Liver (tissue), 9 donors: Measurements from ENCODE around the gene MAML3. TPM values are rescaled to one million over a fixed set of nuclear protein-coding genes. Genes with fewer than 3 reads are reported as not detected.

ENCODE experiments used
- DNase-seq: peaks from one replicate; pipeline ENCODE4 v3.0.0-alpha.2; 2017; ENCODE audit warnings: low spot score
- H3K27ac ChIP-seq, 2 donors: one replicate each; pipeline ENCODE4 v1.7.0; 2013; ENCODE audit warnings: inconsistent platforms in 2 of 2, low read length in 2 of 2, control low read depth in 1 of 2, low read depth in 1 of 2, mild to moderate bottlenecking in 1 of 2
- H3K27me3 ChIP-seq, 4 donors: one replicate each; pipeline versions ENCODE4 v1.6.1 to v1.7.0; 2013; ENCODE audit warnings: low read length in 3 of 4, inconsistent platforms in 1 of 4, mild to moderate bottlenecking in 1 of 4, moderate library complexity in 1 of 4; ENCODE audit not compliant: control insufficient read depth in 4 of 4, insufficient read depth in 4 of 4
- H3K36me3 ChIP-seq, 4 donors: one replicate each; pipeline versions ENCODE4 v1.6.1 to v1.7.0; 2013; ENCODE audit warnings: low read length in 3 of 4, mild to moderate bottlenecking in 3 of 4, low read depth in 1 of 4, moderate library complexity in 1 of 4; ENCODE audit not compliant: control insufficient read depth in 4 of 4, insufficient read depth in 3 of 4
- H3K4me1 ChIP-seq, 4 donors: one replicate each; pipeline versions ENCODE4 v1.6.1 to v1.7.0; 2013; ENCODE audit warnings: low read length in 3 of 4, mild to moderate bottlenecking in 3 of 4, moderate library complexity in 1 of 4; ENCODE audit not compliant: control insufficient read depth in 4 of 4, insufficient read depth in 4 of 4
- H3K4me3 ChIP-seq, 3 donors: one replicate each; pipeline versions ENCODE4 v1.6.1 to v1.7.0; 2013; ENCODE audit warnings: low read length in 3 of 3, control low read depth in 1 of 3, low read depth in 1 of 3, mild to moderate bottlenecking in 1 of 3
- H3K9ac ChIP-seq, 2 donors: one replicate each; pipeline ENCODE4 v1.7.0; 2013; ENCODE audit warnings: low read length in 2 of 2, mild to moderate bottlenecking in 2 of 2, moderate library complexity in 2 of 2, control low read depth in 1 of 2, low read depth in 1 of 2
- H3K9me3 ChIP-seq, 4 donors: one replicate each; pipeline versions ENCODE4 v1.6.1 to v1.7.0; 2013; ENCODE audit warnings: low read length in 3 of 4; ENCODE audit not compliant: control insufficient read depth in 4 of 4
- FOXA1 ChIP-seq: IDR thresholded peaks from 2 replicates; pipeline ENCODE4 v1.6.1; 2016; ENCODE audit warnings: antibody characterized with exemption
- FOXA2 ChIP-seq: IDR thresholded peaks from 2 replicates; pipeline ENCODE4 v1.6.1; 2016; ENCODE audit warnings: antibody characterized with exemption
- HNF4A ChIP-seq, 2 donors: conservative IDR thresholded peaks; 2 replicates each; pipeline ENCODE4 v1.6.1; 2016; ENCODE audit warnings: antibody characterized with exemption in 2 of 2, mild to moderate bottlenecking in 2 of 2
- HNF4G ChIP-seq: IDR thresholded peaks from 2 replicates; pipeline ENCODE4 v1.6.1; 2016; ENCODE audit warnings: antibody characterized with exemption
- RAD21 ChIP-seq, 2 donors: IDR thresholded peaks; 2 replicates each; pipeline ENCODE4 v1.6.1; 2016; ENCODE audit warnings: antibody characterized with exemption in 2 of 2, mild to moderate bottlenecking in 2 of 2
- RXRA ChIP-seq, 2 donors: IDR thresholded peaks; 2 replicates each; pipeline ENCODE4 v1.6.1; 2017 to 2018; ENCODE audit warnings: antibody characterized with exemption in 2 of 2, mild to moderate bottlenecking in 1 of 2
- TAF1 ChIP-seq: conservative IDR thresholded peaks from 2 replicates; pipeline ENCODE4 v1.6.1; 2016; ENCODE audit warnings: antibody characterized with exemption, mild to moderate bottlenecking
- WGBS: extraction: QIAGEN DNeasy Blood & Tissue Kit; methylation state at CpG from one replicate; pipeline ENCODE4 v1.1.7; 2013; 5-methylcytosine and 5-hydroxymethylcytosine counted together
- polyA plus RNA-seq, 2 donors: library from polyadenylated mRNA; stranded (reverse) in 1 of 2; unstranded in 1 of 2; fragments of 200-250 nt in 1 of 2; fragments of >200 nt in 1 of 2; fragmentation: Nextera tagmentation in 1 of 2; extraction: Ambion mirVana in 1 of 2; gene quantifications; one replicate each; pipeline versions ENCODE4 v1.2.1 to v1.2.3, GENCODE V29; 2013 to 2015
- total RNA-seq, 2 donors: library from RNA; depleted of rRNA; stranded (reverse); fragments of >200 nt; gene quantifications; one replicate each; pipeline ENCODE4 v1.2.3, GENCODE V29; 2014
- TF ChIP-seq, protein P1 (sequence below): IDR thresholded peaks from 2 replicates; pipeline ENCODE4 v1.6.1; 2016; ENCODE audit warnings: antibody characterized with exemption, mild to moderate bottlenecking
- TF ChIP-seq, protein P2 (sequence below): IDR thresholded peaks from 2 replicates; pipeline ENCODE4 v1.6.1; 2016; ENCODE audit warnings: antibody characterized with exemption
- TF ChIP-seq, protein P3 (sequence below): fragments of 150-350 bp; IDR thresholded peaks from 2 replicates; pipeline ENCODE4 v1.5.1; 2017; ENCODE audit warnings: improper control_type of control experiment, low read depth, low read length; ENCODE audit not compliant: missing input control
- donor health status: healthy.
- donor health status: healthy.
- donor health status: healthy.
- donor health status: healthy.
- donor health status: healthy.

Gene MAML3
- total and polyA plus RNA-seq, 4 donors: 1.3 to 4.3 (median 2.7) TPM

DNA sequence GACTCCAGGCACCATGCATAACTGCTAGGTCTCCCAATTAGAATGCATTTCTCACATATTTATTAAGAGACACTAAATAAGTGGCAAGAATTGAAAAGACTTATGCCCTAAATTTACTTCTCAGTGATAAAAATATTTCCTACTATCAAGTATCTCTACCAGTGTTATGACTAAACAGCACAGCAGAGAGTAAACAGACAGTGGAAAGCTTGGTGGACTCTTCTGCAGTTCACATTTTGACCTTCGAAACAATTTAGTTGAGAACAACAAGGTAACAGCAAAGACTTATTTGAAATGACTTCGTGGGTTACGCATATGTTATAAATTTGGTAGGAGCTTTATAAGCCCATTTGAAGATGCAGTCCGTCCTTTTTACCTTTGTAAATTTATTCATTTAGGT lies 16.3 kb upstream of the MAML3 start:
- Histone ChIP-seq H3K36me3 (no peaks in the 10 kb centered on the region), H3K9me3 (no peaks in the 10 kb centered on the region), H3K27me3 (no peaks in the 10 kb centered on the region), H3K4me3 (no peak overlapping the region), H3K9ac (no peak overlapping the region), H3K4me1 (peaks cover 0 to 3% (median 0%) of the 10 kb centered on the region in 4 donors), H3K27ac (no peak overlapping the region)
- peak; percentile 19 for TF ChIP-seq FOXA2
- no peak for TF ChIP-seq RXRA (IDR thresholded peaks at IDR 0.05)
- peak in 1 of 2 donors; percentile 25 for TF ChIP-seq HNF4A (conservative IDR thresholded peaks at IDR 0.05)
- DNase-seq: no peak
- 69% methylated on average over 4 of the region's 4 CpGs for WGBS

DNA sequence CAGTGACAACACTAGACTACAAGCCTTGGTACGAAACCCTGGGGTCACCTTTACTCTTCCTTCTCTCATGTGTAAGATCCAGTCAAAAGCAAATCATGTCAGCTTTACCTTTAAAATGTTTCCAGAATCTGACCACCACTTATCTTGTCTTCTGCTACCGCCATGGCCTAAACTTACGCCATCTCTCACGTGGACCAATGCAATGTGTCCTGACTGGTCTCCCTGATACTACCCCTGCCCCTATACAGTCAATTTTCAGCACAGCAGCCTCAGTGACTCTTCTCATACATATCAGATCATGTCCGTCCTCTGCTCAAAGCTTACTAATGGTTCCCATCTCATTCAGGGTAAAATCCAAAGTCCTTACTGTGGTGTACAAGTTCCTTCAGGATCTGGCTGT lies 15.0 kb upstream of the MAML3 start:
- Histone ChIP-seq H3K27ac (no peak overlapping the region), H3K9me3 (no peaks in the 10 kb centered on the region), H3K27me3 (no peaks in the 10 kb centered on the region), H3K36me3 (no peaks in the 10 kb centered on the region), H3K9ac (no peak overlapping the region), H3K4me1 (peaks cover 0 to 3% (median 0%) of the 10 kb centered on the region in 4 donors), H3K4me3 (no peak overlapping the region)
- TF ChIP-seq FOXA1: no peak
- TF ChIP-seq TAF1: no peak
- TF ChIP-seq, protein P1, sequence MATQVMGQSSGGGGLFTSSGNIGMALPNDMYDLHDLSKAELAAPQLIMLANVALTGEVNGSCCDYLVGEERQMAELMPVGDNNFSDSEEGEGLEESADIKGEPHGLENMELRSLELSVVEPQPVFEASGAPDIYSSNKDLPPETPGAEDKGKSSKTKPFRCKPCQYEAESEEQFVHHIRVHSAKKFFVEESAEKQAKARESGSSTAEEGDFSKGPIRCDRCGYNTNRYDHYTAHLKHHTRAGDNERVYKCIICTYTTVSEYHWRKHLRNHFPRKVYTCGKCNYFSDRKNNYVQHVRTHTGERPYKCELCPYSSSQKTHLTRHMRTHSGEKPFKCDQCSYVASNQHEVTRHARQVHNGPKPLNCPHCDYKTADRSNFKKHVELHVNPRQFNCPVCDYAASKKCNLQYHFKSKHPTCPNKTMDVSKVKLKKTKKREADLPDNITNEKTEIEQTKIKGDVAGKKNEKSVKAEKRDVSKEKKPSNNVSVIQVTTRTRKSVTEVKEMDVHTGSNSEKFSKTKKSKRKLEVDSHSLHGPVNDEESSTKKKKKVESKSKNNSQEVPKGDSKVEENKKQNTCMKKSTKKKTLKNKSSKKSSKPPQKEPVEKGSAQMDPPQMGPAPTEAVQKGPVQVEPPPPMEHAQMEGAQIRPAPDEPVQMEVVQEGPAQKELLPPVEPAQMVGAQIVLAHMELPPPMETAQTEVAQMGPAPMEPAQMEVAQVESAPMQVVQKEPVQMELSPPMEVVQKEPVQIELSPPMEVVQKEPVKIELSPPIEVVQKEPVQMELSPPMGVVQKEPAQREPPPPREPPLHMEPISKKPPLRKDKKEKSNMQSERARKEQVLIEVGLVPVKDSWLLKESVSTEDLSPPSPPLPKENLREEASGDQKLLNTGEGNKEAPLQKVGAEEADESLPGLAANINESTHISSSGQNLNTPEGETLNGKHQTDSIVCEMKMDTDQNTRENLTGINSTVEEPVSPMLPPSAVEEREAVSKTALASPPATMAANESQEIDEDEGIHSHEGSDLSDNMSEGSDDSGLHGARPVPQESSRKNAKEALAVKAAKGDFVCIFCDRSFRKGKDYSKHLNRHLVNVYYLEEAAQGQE: no peak
- TF ChIP-seq FOXA2: no peak
- TF ChIP-seq, protein P2, sequence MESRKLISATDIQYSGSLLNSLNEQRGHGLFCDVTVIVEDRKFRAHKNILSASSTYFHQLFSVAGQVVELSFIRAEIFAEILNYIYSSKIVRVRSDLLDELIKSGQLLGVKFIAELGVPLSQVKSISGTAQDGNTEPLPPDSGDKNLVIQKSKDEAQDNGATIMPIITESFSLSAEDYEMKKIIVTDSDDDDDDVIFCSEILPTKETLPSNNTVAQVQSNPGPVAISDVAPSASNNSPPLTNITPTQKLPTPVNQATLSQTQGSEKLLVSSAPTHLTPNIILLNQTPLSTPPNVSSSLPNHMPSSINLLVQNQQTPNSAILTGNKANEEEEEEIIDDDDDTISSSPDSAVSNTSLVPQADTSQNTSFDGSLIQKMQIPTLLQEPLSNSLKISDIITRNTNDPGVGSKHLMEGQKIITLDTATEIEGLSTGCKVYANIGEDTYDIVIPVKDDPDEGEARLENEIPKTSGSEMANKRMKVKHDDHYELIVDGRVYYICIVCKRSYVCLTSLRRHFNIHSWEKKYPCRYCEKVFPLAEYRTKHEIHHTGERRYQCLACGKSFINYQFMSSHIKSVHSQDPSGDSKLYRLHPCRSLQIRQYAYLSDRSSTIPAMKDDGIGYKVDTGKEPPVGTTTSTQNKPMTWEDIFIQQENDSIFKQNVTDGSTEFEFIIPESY: no peak
- TF ChIP-seq HNF4A (conservative IDR thresholded peaks at IDR 0.05): no peak
- no peak for TF ChIP-seq RAD21 (IDR thresholded peaks at IDR 0.05)
- TF ChIP-seq, protein P3, sequence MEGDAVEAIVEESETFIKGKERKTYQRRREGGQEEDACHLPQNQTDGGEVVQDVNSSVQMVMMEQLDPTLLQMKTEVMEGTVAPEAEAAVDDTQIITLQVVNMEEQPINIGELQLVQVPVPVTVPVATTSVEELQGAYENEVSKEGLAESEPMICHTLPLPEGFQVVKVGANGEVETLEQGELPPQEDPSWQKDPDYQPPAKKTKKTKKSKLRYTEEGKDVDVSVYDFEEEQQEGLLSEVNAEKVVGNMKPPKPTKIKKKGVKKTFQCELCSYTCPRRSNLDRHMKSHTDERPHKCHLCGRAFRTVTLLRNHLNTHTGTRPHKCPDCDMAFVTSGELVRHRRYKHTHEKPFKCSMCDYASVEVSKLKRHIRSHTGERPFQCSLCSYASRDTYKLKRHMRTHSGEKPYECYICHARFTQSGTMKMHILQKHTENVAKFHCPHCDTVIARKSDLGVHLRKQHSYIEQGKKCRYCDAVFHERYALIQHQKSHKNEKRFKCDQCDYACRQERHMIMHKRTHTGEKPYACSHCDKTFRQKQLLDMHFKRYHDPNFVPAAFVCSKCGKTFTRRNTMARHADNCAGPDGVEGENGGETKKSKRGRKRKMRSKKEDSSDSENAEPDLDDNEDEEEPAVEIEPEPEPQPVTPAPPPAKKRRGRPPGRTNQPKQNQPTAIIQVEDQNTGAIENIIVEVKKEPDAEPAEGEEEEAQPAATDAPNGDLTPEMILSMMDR: no peak
- TF ChIP-seq HNF4G: no peak
- WGBS: 97% methylated on average over 5 of the region's 5 CpGs
- no peak for DNase-seq

DNA sequence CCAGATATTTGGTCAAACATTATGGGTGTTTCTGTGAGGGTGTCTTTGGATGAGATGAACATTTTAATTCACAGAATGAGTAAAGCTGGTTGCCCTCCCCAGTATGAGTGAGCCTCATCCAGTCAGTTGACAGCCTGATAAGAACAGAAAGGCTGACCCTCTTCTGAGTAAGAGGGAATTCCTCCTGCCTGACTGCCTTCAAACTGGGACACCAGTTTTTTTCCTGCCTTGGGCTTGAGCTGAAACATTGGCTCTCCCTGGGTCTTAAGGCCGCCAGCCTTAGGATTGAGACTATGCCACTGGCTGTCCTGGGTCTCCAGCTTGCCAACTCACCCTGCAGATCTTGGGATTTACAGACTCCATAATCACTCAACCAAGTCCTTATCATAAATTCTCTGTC lies 14.5 kb upstream of the MAML3 start:
- Histone ChIP-seq H3K9ac (no peak overlapping the region), H3K27me3 (no peaks in the 10 kb centered on the region), H3K4me3 (no peak overlapping the region), H3K4me1 (peaks cover 0 to 3% (median 0%) of the 10 kb centered on the region in 4 donors), H3K27ac (no peak overlapping the region), H3K36me3 (no peaks in the 10 kb centered on the region), H3K9me3 (no peaks in the 10 kb centered on the region)
- TF ChIP-seq, protein P2: no peak
- TF ChIP-seq, protein P1: no peak
- no peak for TF ChIP-seq RXRA (IDR thresholded peaks at IDR 0.05)
- TF ChIP-seq HNF4A (conservative IDR thresholded peaks at IDR 0.05): no peak
- no peak for TF ChIP-seq FOXA1
- TF ChIP-seq TAF1: no peak
- 100% methylated on average over 1 of the region's 1 CpG for WGBS
- no peak for DNase-seq
